ENCODE data around the gene PPM1N. TPM values are rescaled to one million over a fixed set of nuclear protein-coding genes. Genes with fewer than 3 reads are reported as not detected.

The PPM1N gene
- total and polyA plus RNA-seq, 2 of the 13 experiments (the other 11 are each of a cell fraction or from before 2014, with no cell fraction given): 0.31 to 1.8 TPM

DNA sequence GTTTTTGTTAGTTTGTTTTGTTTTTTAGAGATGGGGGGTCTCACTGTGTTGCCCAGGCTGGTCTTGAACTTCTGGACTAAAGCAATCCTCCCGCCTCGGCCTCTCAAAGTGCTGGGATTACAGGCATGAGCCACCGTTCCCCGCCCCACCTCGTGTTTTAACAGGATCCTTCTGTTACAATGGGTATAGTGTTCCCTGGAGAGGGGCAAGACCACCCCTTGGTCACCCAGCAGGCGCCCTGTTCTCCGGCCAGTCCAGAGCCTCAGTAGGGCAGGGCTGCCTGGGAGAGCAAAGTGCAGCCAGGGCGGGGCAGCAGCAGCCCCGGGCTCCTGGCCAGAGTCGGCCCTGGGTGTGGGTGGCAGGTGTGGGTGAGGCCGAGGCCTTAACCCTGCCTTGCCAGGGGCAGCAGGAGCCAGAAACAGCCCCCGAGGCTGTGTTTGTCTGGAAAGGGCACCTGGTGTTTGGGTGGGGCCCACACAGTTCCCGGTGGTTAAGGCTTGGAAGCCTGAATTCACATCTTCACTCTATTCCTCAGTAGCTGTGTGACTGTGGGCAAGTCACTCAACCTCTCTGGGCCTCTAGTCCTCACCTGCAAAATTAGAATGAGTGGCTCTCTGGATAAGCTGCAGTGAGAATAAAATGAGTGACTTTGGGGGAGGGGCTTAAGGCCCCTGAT lies 16.3 kb downstream of the PPM1N start (continued):
- TF ChIP-seq CBX5 (CRISPR knock-in tag; IDR thresholded peaks at IDR 0.05; ENCODE audit: borderline replicate concordance) (peak; percentile 35; the same call in 1 of the 2 replicates), SP5 (CRISPR knock-in tag; IDR thresholded peaks at IDR 0.05; ENCODE audit: borderline replicate concordance, low read depth) (peak; percentile 97), KLF15 (CRISPR knock-in tag; IDR thresholded peaks at IDR 0.05; ENCODE audit: borderline replicate concordance) (no peak), ZNF570 (CRISPR knock-in tag; IDR thresholded peaks at IDR 0.05; ENCODE audit: borderline replicate concordance) (no peak), ZNF605 (CRISPR knock-in tag; IDR thresholded peaks at IDR 0.05) (peak; percentile 67; the same call in 1 of the 2 replicates), ATF1 (CRISPR knock-in tag; IDR thresholded peaks at IDR 0.05) (no peak), ZBTB8A (CRISPR knock-in tag; IDR thresholded peaks at IDR 0.05; ENCODE audit: borderline replicate concordance, low read depth) (no peak), ZNF337 (CRISPR knock-in tag; IDR thresholded peaks at IDR 0.05; ENCODE audit: borderline replicate concordance, low read depth) (no peak), CCAR2 (optimal IDR thresholded peaks at IDR 0.05; ENCODE audit: low read depth, low read length) (no peak), ZNF317 (CRISPR knock-in tag; IDR thresholded peaks at IDR 0.05) (no peak), SP1 (IDR thresholded peaks at IDR 0.05) (no peak), SP1 (CRISPR knock-in tag; IDR thresholded peaks at IDR 0.05) (peak; percentile 24; the same call in 1 of the 2 replicates), ZNF143 (CRISPR knock-in tag; IDR thresholded peaks at IDR 0.05) (peak; percentile 52; the same call in 1 of the 2 replicates), SAFB2 (CRISPR knock-in tag; IDR thresholded peaks at IDR 0.05; ENCODE audit: borderline replicate concordance, low read depth) (0 out of 2 replicates have a peak, but pooled peaks have one; percentile 26)
- TF ChIP-seq, protein P1, sequence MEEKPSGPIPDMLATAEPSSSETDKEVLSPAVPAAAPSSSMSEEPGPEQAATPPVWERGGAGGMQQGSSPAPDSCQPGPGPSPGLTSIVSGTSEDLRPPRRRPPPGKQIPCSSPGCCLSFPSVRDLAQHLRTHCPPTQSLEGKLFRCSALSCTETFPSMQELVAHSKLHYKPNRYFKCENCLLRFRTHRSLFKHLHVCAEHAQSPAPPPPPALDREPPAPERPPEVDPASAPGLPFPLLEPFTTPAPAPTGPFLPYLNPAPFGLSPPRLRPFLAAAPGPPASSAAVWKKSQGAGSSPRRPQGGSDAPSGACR (CRISPR knock-in tag; IDR thresholded peaks at IDR 0.05): no peak
- TF ChIP-seq, protein P2, sequence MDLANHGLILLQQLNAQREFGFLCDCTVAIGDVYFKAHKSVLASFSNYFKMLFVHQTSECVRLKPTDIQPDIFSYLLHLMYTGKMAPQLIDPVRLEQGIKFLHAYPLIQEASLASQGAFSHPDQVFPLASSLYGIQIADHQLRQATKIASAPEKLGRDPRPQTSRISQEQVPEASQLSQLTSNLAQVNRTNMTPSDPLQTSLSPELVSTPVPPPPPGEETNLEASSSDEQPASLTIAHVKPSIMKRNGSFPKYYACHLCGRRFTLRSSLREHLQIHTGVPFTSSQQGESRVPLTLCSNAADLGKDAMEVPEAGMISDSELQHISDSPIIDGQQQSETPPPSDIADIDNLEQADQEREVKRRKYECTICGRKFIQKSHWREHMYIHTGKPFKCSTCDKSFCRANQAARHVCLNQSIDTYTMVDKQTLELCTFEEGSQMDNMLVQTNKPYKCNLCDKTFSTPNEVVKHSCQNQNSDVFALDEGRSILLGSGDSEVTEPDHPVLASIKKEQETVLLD (CRISPR knock-in tag; IDR thresholded peaks at IDR 0.05; ENCODE audit: low read depth): no peak
- TF ChIP-seq, protein P3, sequence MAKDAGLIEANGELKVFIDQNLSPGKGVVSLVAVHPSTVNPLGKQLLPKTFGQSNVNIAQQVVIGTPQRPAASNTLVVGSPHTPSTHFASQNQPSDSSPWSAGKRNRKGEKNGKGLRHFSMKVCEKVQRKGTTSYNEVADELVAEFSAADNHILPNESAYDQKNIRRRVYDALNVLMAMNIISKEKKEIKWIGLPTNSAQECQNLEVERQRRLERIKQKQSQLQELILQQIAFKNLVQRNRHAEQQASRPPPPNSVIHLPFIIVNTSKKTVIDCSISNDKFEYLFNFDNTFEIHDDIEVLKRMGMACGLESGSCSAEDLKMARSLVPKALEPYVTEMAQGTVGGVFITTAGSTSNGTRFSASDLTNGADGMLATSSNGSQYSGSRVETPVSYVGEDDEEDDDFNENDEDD (CRISPR knock-in tag; IDR thresholded peaks at IDR 0.05; ENCODE audit: borderline replicate concordance): peak; percentile 76; the same call in 1 of the 2 replicates
- TF ChIP-seq, protein P4, sequence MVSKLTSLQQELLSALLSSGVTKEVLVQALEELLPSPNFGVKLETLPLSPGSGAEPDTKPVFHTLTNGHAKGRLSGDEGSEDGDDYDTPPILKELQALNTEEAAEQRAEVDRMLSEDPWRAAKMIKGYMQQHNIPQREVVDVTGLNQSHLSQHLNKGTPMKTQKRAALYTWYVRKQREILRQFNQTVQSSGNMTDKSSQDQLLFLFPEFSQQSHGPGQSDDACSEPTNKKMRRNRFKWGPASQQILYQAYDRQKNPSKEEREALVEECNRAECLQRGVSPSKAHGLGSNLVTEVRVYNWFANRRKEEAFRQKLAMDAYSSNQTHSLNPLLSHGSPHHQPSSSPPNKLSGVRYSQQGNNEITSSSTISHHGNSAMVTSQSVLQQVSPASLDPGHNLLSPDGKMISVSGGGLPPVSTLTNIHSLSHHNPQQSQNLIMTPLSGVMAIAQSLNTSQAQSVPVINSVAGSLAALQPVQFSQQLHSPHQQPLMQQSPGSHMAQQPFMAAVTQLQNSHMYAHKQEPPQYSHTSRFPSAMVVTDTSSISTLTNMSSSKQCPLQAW (CRISPR knock-in tag; IDR thresholded peaks at IDR 0.05): peak; percentile 58; the same call in 1 of the 2 replicates
- TF ChIP-seq, protein P5, sequence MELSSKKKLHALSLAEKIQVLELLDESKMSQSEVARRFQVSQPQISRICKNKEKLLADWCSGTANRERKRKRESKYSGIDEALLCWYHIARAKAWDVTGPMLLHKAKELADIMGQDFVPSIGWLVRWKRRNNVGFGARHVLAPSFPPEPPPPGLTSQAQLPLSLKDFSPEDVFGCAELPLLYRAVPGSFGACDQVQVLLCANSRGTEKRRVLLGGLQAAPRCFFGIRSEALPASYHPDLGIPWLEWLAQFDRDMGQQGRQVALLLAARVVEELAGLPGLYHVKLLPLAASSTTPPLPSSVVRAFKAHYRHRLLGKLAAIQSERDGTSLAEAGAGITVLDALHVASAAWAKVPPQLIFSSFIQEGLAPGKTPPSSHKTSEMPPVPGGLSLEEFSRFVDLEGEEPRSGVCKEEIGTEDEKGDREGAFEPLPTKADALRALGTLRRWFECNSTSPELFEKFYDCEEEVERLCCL (CRISPR knock-in tag; IDR thresholded peaks at IDR 0.05; ENCODE audit: borderline replicate concordance): no peak
- TF ChIP-seq, protein P6, sequence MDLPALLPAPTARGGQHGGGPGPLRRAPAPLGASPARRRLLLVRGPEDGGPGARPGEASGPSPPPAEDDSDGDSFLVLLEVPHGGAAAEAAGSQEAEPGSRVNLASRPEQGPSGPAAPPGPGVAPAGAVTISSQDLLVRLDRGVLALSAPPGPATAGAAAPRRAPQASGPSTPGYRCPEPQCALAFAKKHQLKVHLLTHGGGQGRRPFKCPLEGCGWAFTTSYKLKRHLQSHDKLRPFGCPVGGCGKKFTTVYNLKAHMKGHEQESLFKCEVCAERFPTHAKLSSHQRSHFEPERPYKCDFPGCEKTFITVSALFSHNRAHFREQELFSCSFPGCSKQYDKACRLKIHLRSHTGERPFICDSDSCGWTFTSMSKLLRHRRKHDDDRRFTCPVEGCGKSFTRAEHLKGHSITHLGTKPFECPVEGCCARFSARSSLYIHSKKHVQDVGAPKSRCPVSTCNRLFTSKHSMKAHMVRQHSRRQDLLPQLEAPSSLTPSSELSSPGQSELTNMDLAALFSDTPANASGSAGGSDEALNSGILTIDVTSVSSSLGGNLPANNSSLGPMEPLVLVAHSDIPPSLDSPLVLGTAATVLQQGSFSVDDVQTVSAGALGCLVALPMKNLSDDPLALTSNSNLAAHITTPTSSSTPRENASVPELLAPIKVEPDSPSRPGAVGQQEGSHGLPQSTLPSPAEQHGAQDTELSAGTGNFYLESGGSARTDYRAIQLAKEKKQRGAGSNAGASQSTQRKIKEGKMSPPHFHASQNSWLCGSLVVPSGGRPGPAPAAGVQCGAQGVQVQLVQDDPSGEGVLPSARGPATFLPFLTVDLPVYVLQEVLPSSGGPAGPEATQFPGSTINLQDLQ (CRISPR knock-in tag; IDR thresholded peaks at IDR 0.05): no peak
